ENCODE measurements around the gene PSMC6.

PSMC6 gene

GRCh38 chr14:52706724-52707706 is at the start of gene PSMC6:
PSMC6 (plus strand) TSS chr14:52707200; CDS start chr14:52707220, 20 bp downstream.
- peak; percentile 92 for DNase-seq

GRCh38 chr14:52660325-52660724 is 46.7 kb upstream of the PSMC6 start:
- DNase-seq, result no peak

GRCh38 chr14:52660832-52661231 is 46.2 kb upstream of the PSMC6 start:
- no peak for DNase-seq

- no peak for DNase-seq
Observed at GRCh38 chr14:52661314-52661713, 45.7 kb upstream of the PSMC6 start.

- DNase-seq, result no peak
Observed at GRCh38 chr14:52663850-52664249, 43.1 kb upstream of the PSMC6 start.

- no peak for DNase-seq
Observed at GRCh38 chr14:52678591-52678990, 28.4 kb upstream of the PSMC6 start.

- DNase-seq, result no peak
Observed at GRCh38 chr14:52683985-52684520, 22.9 kb upstream of the PSMC6 start.

GRCh38 chr14:52686176-52686575 is 20.8 kb upstream of the PSMC6 start:
- DNase-seq, result no peak

- no peak for DNase-seq
Observed at GRCh38 chr14:52690983-52691760, 15.8 kb upstream of the PSMC6 start.

- DNase-seq, result no peak
Observed at GRCh38 chr14:52692248-52692962, 14.6 kb upstream of the PSMC6 start.

GRCh38 chr14:52693036-52693435 is 14.0 kb upstream of the PSMC6 start:
- no peak for DNase-seq

- no peak for DNase-seq
Observed at GRCh38 chr14:52693532-52693931, 13.5 kb upstream of the PSMC6 start.

- DNase-seq, result peak; percentile 61
Observed at GRCh38 chr14:52694761-52695480, 12.1 kb upstream of the PSMC6 start.

- peak; percentile 91 for DNase-seq
Observed at GRCh38 chr14:52695481-52696091, 11.4 kb upstream of the PSMC6 start, which contains the start of gene ERO1A. ERO1A (minus strand) TSS chr14:52695558; CDS start chr14:52695481, 77 bp downstream.

GRCh38 chr14:52700701-52701172 is 6.3 kb upstream of the PSMC6 start:
- no peak for DNase-seq

GRCh38 chr14:52701223-52701622 is 5.8 kb upstream of the PSMC6 start:
- no peak for DNase-seq

GRCh38 chr14:52703225-52703624 is 3.8 kb upstream of the PSMC6 start:
- DNase-seq, result no peak

- no peak for DNase-seq
Observed at GRCh38 chr14:52703664-52704063, 3.3 kb upstream of the PSMC6 start.

GRCh38 chr14:52706286-52706685 is 714 bp upstream of the PSMC6 start:
- no peak for DNase-seq

GRCh38 chr14:52711666-52712065 is 4.7 kb downstream of the PSMC6 start:
- DNase-seq, result no peak

- DNase-seq, result no peak
Observed at GRCh38 chr14:52716155-52716554, 9.2 kb downstream of the PSMC6 start.
